ENCODE results near the gene FRMD4A. TPM values are rescaled to one million over a fixed set of nuclear protein-coding genes. Genes with fewer than 3 reads are reported as not detected.

FRMD4A gene
- total and polyA plus RNA-seq, 10 of the 15 experiments (the other 5 are each of a cell fraction or from before 2014, with no cell fraction given), result 17.8 to 75.2 (median 39.1) TPM

DNA sequence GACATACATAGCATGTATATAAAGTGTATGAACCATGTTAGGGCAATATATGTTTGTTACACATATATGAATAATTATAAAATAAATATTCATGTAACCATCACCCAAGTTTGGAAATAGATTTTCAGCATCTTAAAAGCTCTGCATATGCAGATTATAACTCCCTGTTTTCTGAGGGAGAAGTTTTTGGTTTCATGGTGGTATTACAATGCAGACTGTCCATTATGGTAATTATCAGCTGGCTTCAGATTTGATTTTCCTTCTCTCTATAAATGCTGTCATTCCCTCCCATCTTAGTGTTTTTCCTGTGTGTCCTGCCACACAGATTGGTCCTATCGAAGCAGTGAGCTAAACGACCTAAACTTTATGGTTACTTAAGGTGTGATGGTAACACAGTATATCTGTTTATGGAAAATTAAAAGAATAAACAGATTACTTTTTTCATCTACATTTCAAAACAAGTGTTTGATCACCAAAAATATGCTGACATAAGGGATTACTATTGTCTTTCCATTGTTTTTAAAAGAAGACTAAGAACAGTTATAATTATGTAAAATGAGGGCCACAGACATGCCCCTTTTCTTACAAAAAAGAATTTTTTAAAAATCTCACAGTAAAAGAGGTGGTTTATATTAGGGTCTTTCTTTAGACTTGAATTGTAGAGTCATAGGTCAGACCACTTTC, 726.2 kb downstream of the FRMD4A start:
- no peak for DNase-seq (ENCODE audit: low read depth, low spot score)
- intact Hi-C loops (cut with micrococcal nuclease; ENCODE audit: unreplicated experiment), result no loop called here
- Histone ChIP-seq H3K27me3 (replicated peaks in 1 of 2; ENCODE audit: control insufficient read depth in 2 of 2, insufficient read depth in 2 of 2, low read length in 1 of 2) (no peaks in the 10 kb centered on the region), H3K9me3 (replicated peaks; ENCODE audit: control insufficient read depth, insufficient read depth, low read length) (no peaks in the 10 kb centered on the region), H3K4me3 (no peak overlapping the region), H3K4me2 (ENCODE audit: control insufficient read depth, insufficient read depth) (no peak overlapping the region), H2AFZ (ENCODE audit: control insufficient read depth, low read depth, low read length) (no peak overlapping the region), H3K79me2 (ENCODE audit: control insufficient read depth, insufficient read depth, low read length) (no peaks in the 10 kb centered on the region), H3K9ac (ENCODE audit: control insufficient read depth, insufficient read depth, low read length) (no peak overlapping the region), H3K27ac (ENCODE audit: control insufficient read depth, insufficient read depth) (no peak overlapping the region), H3K4me1 (ENCODE audit: control insufficient read depth, insufficient read depth, low read length) (no peaks in the 10 kb centered on the region), H3K36me3 (ENCODE audit: control insufficient read depth in 2 of 2, insufficient read depth in 2 of 2, low read length in 1 of 2) (peaks cover 0 to 15% of the 10 kb centered on the region in 2 experiments; a peak in 3 of 4 replicates), H4K20me1 (ENCODE audit: control insufficient read depth, insufficient read depth) (no peaks in the 10 kb centered on the region)
- 100% methylated on average over 2 of the region's 2 CpGs for WGBS (ENCODE audit: insufficient coverage, insufficient replicate concordance, low lambda C conversion rate, missing lambda C conversion rate)
- RAD21 ChIA-PET (ENCODE audit: unreplicated experiment), result no interaction called here
- BruUV-seq (replicated peaks), result no TSS peak
- in situ Hi-C loops (cut with MboI), result no loop called here
- CTCF ChIA-PET, result interaction anchor here (1.0 to 4.5 kb wide), 3 partner anchors 9 to 17 kb away, joined by 3 to 19 read pairs (median 3); partner anchors contain the start of gene PRPF18
- TF ChIP-seq, protein P1, sequence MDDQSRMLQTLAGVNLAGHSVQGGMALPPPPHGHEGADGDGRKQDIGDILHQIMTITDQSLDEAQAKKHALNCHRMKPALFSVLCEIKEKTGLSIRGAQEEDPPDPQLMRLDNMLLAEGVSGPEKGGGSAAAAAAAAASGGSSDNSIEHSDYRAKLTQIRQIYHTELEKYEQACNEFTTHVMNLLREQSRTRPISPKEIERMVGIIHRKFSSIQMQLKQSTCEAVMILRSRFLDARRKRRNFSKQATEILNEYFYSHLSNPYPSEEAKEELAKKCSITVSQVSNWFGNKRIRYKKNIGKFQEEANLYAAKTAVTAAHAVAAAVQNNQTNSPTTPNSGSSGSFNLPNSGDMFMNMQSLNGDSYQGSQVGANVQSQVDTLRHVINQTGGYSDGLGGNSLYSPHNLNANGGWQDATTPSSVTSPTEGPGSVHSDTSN (IDR thresholded peaks at IDR 0.05; ENCODE audit: insufficient replicate concordance, low read depth, low read length), result no peak
- TF ChIP-seq CHD2 (IDR thresholded peaks at IDR 0.05; ENCODE audit: borderline replicate concordance, low read depth, low read length) (no peak), SMAD5 (IDR thresholded peaks at IDR 0.05; ENCODE audit: low read depth) (no peak), BHLHE40 (IDR thresholded peaks at IDR 0.05; ENCODE audit: borderline replicate concordance in 1 of 2, low read depth in 2 of 2, low read length in 1 of 2) (no peak), POLR2A (IDR thresholded peaks at IDR 0.05; ENCODE audit: low read depth, low read length) (no peak), ZNF24 (IDR thresholded peaks at IDR 0.05) (no peak), SMC3 (IDR thresholded peaks at IDR 0.05; ENCODE audit: borderline replicate concordance, low read length) (no peak), EGR1 (IDR thresholded peaks at IDR 0.05; ENCODE audit: borderline replicate concordance in 1 of 2, low read depth in 2 of 2, low read length in 2 of 2) (no peak), SUZ12 (IDR thresholded peaks at IDR 0.05; ENCODE audit: unreplicated experiment) (no peak), SREBF2 (IDR thresholded peaks at IDR 0.05; ENCODE audit: low read length) (no peak), KLF5 (IDR thresholded peaks at IDR 0.05; ENCODE audit: partially characterized antibody) (no peak), JUND (IDR thresholded peaks at IDR 0.05; ENCODE audit: low read depth, low read length) (no peak), CHD4 (IDR thresholded peaks at IDR 0.05) (no peak), BACH1 (IDR thresholded peaks at IDR 0.05; ENCODE audit: borderline replicate concordance) (no peak), FOXM1 (IDR thresholded peaks at IDR 0.05; ENCODE audit: low read depth, low read length) (no peak), STAT3 (IDR thresholded peaks at IDR 0.05; ENCODE audit: low read depth, low read length) (no peak), SMARCA5 (IDR thresholded peaks at IDR 0.05) (no peak), TCF7 (IDR thresholded peaks at IDR 0.05; ENCODE audit: borderline replicate concordance) (no peak), ETV6 (conservative IDR thresholded peaks at IDR 0.05 in 1 of 2, IDR thresholded peaks at IDR 0.05 in 1 of 2; ENCODE audit: borderline replicate concordance in 1 of 2, low read depth in 1 of 2) (no peak)
- TF ChIP-seq, protein P2, sequence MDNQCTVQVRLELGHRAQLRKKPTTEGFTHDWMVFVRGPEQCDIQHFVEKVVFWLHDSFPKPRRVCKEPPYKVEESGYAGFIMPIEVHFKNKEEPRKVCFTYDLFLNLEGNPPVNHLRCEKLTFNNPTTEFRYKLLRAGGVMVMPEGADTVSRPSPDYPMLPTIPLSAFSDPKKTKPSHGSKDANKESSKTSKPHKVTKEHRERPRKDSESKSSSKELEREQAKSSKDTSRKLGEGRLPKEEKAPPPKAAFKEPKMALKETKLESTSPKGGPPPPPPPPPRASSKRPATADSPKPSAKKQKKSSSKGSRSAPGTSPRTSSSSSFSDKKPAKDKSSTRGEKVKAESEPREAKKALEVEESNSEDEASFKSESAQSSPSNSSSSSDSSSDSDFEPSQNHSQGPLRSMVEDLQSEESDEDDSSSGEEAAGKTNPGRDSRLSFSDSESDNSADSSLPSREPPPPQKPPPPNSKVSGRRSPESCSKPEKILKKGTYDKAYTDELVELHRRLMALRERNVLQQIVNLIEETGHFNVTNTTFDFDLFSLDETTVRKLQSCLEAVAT (IDR thresholded peaks at IDR 0.05), result no peak
- no peak for ATAC-seq
- SMC1A ChIA-PET (ENCODE audit: uncharacterized antibody, unreplicated experiment), result interaction anchor here (1.8 to 2.1 kb wide), 2 partner anchors 9 to 172 kb away, joined by 5 read pairs; no protein-coding TSS in a partner anchor
- POLR2A ChIA-PET, result no interaction called here
- FAIRE-seq, result no peak

All from GM12878 (cell line).